AG08396 (cell line): ENCODE data around the gene APBB2.
A peak's percentile ranks its signal among the peaks of the same experiment; 100 is the strongest.
"Not testable (repeated sequence)": the region's sequence is repeated elsewhere in the genome, so short reads cannot be mapped to it uniquely, and the experiment has no call there.

Source experiments
- DNase-seq: peaks from one replicate; pipeline ENCODE4 v3.0.0; 2012; ENCODE audit warnings: low spot score, mixed read lengths

Gene APBB2

GRCh38 chr4:40938337-40938736, 276.0 kb downstream of the APBB2 start:
- DNase-seq = no peak

- no peak for DNase-seq
Measured at GRCh38 chr4:40937140-40937725, 277.1 kb downstream of the APBB2 start.

- DNase-seq = no peak
Measured at GRCh38 chr4:40934676-40935075, 279.7 kb downstream of the APBB2 start.

- DNase-seq = no peak
Measured at GRCh38 chr4:40933272-40934053, 280.9 kb downstream of the APBB2 start.

- DNase-seq = no peak
Measured at GRCh38 chr4:40931841-40932240, 282.5 kb downstream of the APBB2 start.

- DNase-seq = no peak
Measured at GRCh38 chr4:40931238-40931637, 283.1 kb downstream of the APBB2 start.

GRCh38 chr4:40927074-40927473, 287.3 kb downstream of the APBB2 start:
- DNase-seq = no peak

- no peak for DNase-seq
Measured at GRCh38 chr4:40924793-40925117, 289.6 kb downstream of the APBB2 start.

GRCh38 chr4:40924096-40924792, 290.1 kb downstream of the APBB2 start:
- DNase-seq = peak; percentile 82

GRCh38 chr4:40923316-40924095, 290.8 kb downstream of the APBB2 start:
- DNase-seq = no peak

- DNase-seq = not testable (repeated sequence)
Measured at GRCh38 chr4:40919976-40920375, 294.4 kb downstream of the APBB2 start.

GRCh38 chr4:40918330-40918729, 296.0 kb downstream of the APBB2 start:
- DNase-seq = peak; percentile 68

- no peak for DNase-seq
Measured at GRCh38 chr4:40916880-40917279, 297.5 kb downstream of the APBB2 start.

GRCh38 chr4:40916218-40916555, 298.2 kb downstream of the APBB2 start:
- DNase-seq = peak; percentile 42

GRCh38 chr4:40915318-40916217, 298.8 kb downstream of the APBB2 start:
- DNase-seq = no peak

- no peak for DNase-seq
Measured at GRCh38 chr4:40912460-40913184, 301.7 kb downstream of the APBB2 start.

- DNase-seq = no peak
Measured at GRCh38 chr4:40910706-40911105, 303.6 kb downstream of the APBB2 start.

- DNase-seq = peak; percentile 63
Measured at GRCh38 chr4:40909363-40909876, 304.9 kb downstream of the APBB2 start.

- peak; percentile 76 for DNase-seq
Measured at GRCh38 chr4:40908702-40909362, 305.5 kb downstream of the APBB2 start.

- no peak for DNase-seq
Measured at GRCh38 chr4:40908297-40908696, 306.0 kb downstream of the APBB2 start.
